Hepatocyte (in vitro differentiated cells): ENCODE data around the gene KRT32.

Source experiments
- CTCF ChIP-seq: fragments of 200-600 bp; sonication (generic); IDR thresholded peaks from 2 replicates; pipeline ENCODE4 v1.5.1; 2016; ENCODE audit warnings: antibody characterized with exemption, mild to moderate bottlenecking; ENCODE audit not compliant: poor library complexity
- EZH2 ChIP-seq: fragments of 200-600 bp; sonication (generic); IDR thresholded peaks from 2 replicates; pipeline ENCODE4 v1.6.1; 2016; ENCODE audit warnings: antibody characterized with exemption, mild to moderate bottlenecking, borderline replicate concordance
- EZH2phosphoT487 ChIP-seq: fragments of 200-600 bp; sonication (generic); IDR thresholded peaks from one replicate; pipeline ENCODE4 v1.6.1; 2018; ENCODE audit warnings: antibody characterized with exemption, mild to moderate bottlenecking, low read depth, moderate library complexity; ENCODE audit not compliant: unreplicated experiment, severe bottlenecking

DNA sequence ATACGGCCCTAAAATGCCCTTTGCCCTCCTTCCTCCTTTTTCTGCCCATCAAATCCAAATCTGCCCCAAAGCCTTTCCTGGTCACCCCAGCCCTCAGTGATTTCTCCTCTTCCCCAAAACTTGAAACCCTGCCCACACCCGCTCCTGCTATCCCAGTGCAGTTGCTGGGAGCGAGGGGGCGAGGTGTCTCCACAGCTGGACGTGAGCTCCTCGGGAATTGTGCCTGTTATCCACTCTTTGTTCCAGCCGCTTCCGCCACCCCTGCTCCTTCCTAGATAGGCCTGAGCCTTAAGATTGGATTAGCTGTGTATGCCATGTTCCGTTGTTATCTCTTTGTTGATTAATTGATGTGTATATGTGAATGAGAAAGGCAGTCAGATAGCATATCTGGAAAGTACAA, 16.3 kb upstream of the KRT32 start:
- TF ChIP-seq CTCF (no peak), EZH2 (no peak), EZH2phosphoT487 (no peak)
